Measurements from ENCODE around the gene REPS1. TPM values are rescaled to one million over a fixed set of nuclear protein-coding genes. Genes with fewer than 3 reads are reported as not detected.

REPS1 gene
- total and polyA plus RNA-seq, 4 donors = 13.5 to 68.2 (median 25.9) TPM

GRCh38 chr6:138971601-138972000 is 16.5 kb downstream of the REPS1 start:
- ATAC-seq (ENCODE audit: insufficient read depth, low FRiP score) = no peak

DNA sequence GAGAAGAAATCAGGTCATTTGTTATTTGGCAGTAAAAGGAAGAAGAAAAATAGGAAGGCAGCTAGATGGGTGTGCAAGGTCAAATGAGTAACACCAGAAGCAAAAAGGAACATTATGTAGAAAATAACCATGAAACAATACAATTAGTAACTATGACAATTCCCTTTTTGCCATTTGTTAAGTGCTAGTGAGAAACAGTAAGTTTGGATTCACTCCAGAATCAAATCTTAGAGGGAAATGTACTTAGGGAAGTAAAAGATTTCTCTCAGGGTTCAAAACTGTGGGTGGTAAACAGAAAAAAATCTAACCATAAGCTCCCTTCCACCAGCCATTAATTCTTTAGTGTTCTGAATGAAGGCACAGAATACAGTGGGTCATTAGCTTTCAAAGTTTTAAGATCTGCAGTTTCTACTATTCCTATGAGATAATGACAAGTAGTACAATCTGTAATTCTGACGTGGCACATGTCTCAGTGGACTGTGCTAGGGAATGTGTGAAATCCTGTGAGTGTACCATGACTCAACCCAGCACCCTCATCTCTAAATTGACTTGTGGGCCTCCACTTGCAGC is 17.1 kb downstream of the REPS1 start:
- Histone ChIP-seq H3K27me3 (ENCODE audit: control insufficient read depth in 3 of 3, insufficient read depth in 3 of 3, low read length in 2 of 3) (no peaks in the 10 kb centered on the region), H3K36me3 (ENCODE audit: control insufficient read depth in 4 of 4, insufficient read depth in 4 of 4, low read length in 4 of 4) (no peaks in the 10 kb centered on the region), H3K9ac (ENCODE audit: insufficient read depth in 1 of 2, low read length in 2 of 2) (no peak overlapping the region), H3K9me3 (ENCODE audit: control insufficient read depth in 4 of 4, insufficient read depth in 3 of 4, low read length in 3 of 4) (no peaks in the 10 kb centered on the region), H3K4me3 (no peak overlapping the region), H3K27ac (ENCODE audit: low read depth in 1 of 2, low read length in 1 of 2) (peak overlapping the region in 1 of 2 donors; percentile 94), H3K4me1 (ENCODE audit: control insufficient read depth in 5 of 5, insufficient read depth in 5 of 5, low read length in 5 of 5) (peaks cover 0 to 46% (median 12%) of the 10 kb centered on the region in 5 donors)
- ATAC-seq (ENCODE audit: insufficient read depth, low FRiP score) (peak; percentile 73), DNase-seq (peak in 1 of 3 donors; percentile 18)
- TF ChIP-seq, protein P1, sequence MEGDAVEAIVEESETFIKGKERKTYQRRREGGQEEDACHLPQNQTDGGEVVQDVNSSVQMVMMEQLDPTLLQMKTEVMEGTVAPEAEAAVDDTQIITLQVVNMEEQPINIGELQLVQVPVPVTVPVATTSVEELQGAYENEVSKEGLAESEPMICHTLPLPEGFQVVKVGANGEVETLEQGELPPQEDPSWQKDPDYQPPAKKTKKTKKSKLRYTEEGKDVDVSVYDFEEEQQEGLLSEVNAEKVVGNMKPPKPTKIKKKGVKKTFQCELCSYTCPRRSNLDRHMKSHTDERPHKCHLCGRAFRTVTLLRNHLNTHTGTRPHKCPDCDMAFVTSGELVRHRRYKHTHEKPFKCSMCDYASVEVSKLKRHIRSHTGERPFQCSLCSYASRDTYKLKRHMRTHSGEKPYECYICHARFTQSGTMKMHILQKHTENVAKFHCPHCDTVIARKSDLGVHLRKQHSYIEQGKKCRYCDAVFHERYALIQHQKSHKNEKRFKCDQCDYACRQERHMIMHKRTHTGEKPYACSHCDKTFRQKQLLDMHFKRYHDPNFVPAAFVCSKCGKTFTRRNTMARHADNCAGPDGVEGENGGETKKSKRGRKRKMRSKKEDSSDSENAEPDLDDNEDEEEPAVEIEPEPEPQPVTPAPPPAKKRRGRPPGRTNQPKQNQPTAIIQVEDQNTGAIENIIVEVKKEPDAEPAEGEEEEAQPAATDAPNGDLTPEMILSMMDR (IDR thresholded peaks at IDR 0.05; ENCODE audit: control extremely low read depth, extremely low read depth) = no peak
- 38 to 56% methylated on average over 1 of the region's 1 CpG for WGBS, 2 donors

More at GRCh38 chr6:138971601-138972000, 16.5 kb downstream of the REPS1 start:
- H3K4me1 ChIP-seq (ENCODE audit: control insufficient read depth in 5 of 5, insufficient read depth in 5 of 5, low read length in 5 of 5) = peaks cover 0 to 40% (median 12%) of the 10 kb centered on the region in 5 donors
- no peaks in the 10 kb centered on the region for H3K27me3 ChIP-seq (ENCODE audit: control insufficient read depth in 3 of 3, insufficient read depth in 3 of 3, low read length in 2 of 3)
- TF ChIP-seq, protein P1 (IDR thresholded peaks at IDR 0.05; ENCODE audit: control extremely low read depth, extremely low read depth) = no peak
- no peak for DNase-seq
- no peak overlapping the region for H3K9ac ChIP-seq (ENCODE audit: insufficient read depth in 1 of 2, low read length in 2 of 2)
- H3K4me3 ChIP-seq = no peak overlapping the region
- 89% methylated on average over 3 of the region's 3 CpGs for WGBS, 2 donors
- H3K36me3 ChIP-seq (ENCODE audit: control insufficient read depth in 4 of 4, insufficient read depth in 4 of 4, low read length in 4 of 4) = no peaks in the 10 kb centered on the region
- peak overlapping the region; percentile 53 to 77 for H3K27ac ChIP-seq (ENCODE audit: low read depth in 1 of 2, low read length in 1 of 2)
- H3K9me3 ChIP-seq (ENCODE audit: control insufficient read depth in 4 of 4, insufficient read depth in 3 of 4, low read length in 3 of 4) = no peaks in the 10 kb centered on the region

DNA sequence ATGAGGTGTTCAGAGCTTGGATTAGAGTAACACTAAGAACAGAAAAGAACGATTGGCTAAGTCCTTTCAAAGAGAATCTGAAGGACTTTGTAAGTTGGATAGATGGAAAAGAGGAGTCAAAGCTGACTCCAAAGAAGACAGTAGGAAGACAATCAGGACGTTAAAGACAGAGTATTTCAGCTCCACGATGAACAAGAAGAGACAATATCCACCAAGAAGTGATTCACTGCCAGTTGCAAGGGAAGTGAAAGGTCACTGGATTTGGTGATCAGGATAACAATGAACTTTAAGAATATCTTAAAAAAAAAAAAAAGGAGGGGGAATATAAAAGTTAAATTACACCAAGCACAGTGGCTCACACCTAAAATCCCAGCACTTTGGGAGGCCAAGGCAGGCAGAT is 17.9 kb downstream of the REPS1 start:
- H3K4me1 ChIP-seq (ENCODE audit: control insufficient read depth in 5 of 5, insufficient read depth in 5 of 5, low read length in 5 of 5) = peaks cover 0 to 44% (median 12%) of the 10 kb centered on the region in 5 donors
- peak overlapping the region; percentile 79 to 94 for H3K27ac ChIP-seq (ENCODE audit: low read depth in 1 of 2, low read length in 1 of 2)
- H3K36me3 ChIP-seq (ENCODE audit: control insufficient read depth in 4 of 4, insufficient read depth in 4 of 4, low read length in 4 of 4) = no peaks in the 10 kb centered on the region
- TF ChIP-seq, protein P1 (IDR thresholded peaks at IDR 0.05; ENCODE audit: control extremely low read depth, extremely low read depth) = no peak
- H3K27me3 ChIP-seq (ENCODE audit: control insufficient read depth in 3 of 3, insufficient read depth in 3 of 3, low read length in 2 of 3) = no peaks in the 10 kb centered on the region
- ATAC-seq (ENCODE audit: insufficient read depth, low FRiP score) (no peak), DNase-seq (no peak)
- WGBS, 2 donors = 73 to 80% methylated on average over 3 of the region's 3 CpGs
- no peak overlapping the region for H3K9ac ChIP-seq (ENCODE audit: insufficient read depth in 1 of 2, low read length in 2 of 2)
- no peak overlapping the region for H3K4me3 ChIP-seq
- H3K9me3 ChIP-seq (ENCODE audit: control insufficient read depth in 4 of 4, insufficient read depth in 3 of 4, low read length in 3 of 4) = no peaks in the 10 kb centered on the region

- ATAC-seq (ENCODE audit: insufficient read depth, low FRiP score) = no peak
- Histone ChIP-seq H3K27me3 (ENCODE audit: control insufficient read depth in 3 of 3, insufficient read depth in 3 of 3, low read length in 2 of 3) (no peaks in the 10 kb centered on the region), H3K4me1 (ENCODE audit: control insufficient read depth in 5 of 5, insufficient read depth in 5 of 5, low read length in 5 of 5) (peaks cover 0 to 39% (median 3%) of the 10 kb centered on the region in 5 donors), H3K27ac (ENCODE audit: low read depth in 1 of 2, low read length in 1 of 2) (no peak overlapping the region), H3K36me3 (ENCODE audit: control insufficient read depth in 4 of 4, insufficient read depth in 4 of 4, low read length in 4 of 4) (no peaks in the 10 kb centered on the region), H3K4me3 (no peak overlapping the region), H3K9me3 (ENCODE audit: control insufficient read depth in 4 of 4, insufficient read depth in 3 of 4, low read length in 3 of 4) (no peaks in the 10 kb centered on the region), H3K9ac (ENCODE audit: insufficient read depth in 1 of 2, low read length in 2 of 2) (no peak overlapping the region)
- no peak for DNase-seq
- WGBS, 2 donors = 90 to 91% methylated on average over 5 of the region's 5 CpGs
- TF ChIP-seq, protein P1 (IDR thresholded peaks at IDR 0.05; ENCODE audit: control extremely low read depth, extremely low read depth) = no peak
Measured at GRCh38 chr6:138966870-138967269, 21.2 kb downstream of the REPS1 start.
